ENCODE measurements around the gene CNTNAP5.

The CNTNAP5 gene

DNA sequence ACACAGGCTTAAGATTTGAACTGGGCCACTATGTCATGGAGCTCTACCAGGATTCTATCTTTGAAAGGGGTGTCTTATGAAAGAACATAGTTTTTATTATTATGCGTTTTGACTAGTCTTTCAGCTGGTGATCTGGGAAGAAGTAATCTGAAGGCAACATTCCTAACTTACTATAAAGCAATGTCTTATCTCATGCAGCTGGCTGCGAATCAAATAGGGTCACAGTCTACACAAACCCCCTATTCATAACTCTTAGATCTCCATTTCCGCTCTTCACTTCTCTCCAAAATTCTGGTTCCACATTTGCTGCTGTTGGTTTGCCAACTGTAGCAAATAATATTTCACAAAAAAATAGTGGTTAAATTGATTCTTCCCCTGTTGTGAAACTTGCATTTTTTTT is 813.3 kb downstream of the CNTNAP5 start:
- no peak for DNase-seq (ENCODE audit: low read depth)
- TF ChIP-seq, protein P1, sequence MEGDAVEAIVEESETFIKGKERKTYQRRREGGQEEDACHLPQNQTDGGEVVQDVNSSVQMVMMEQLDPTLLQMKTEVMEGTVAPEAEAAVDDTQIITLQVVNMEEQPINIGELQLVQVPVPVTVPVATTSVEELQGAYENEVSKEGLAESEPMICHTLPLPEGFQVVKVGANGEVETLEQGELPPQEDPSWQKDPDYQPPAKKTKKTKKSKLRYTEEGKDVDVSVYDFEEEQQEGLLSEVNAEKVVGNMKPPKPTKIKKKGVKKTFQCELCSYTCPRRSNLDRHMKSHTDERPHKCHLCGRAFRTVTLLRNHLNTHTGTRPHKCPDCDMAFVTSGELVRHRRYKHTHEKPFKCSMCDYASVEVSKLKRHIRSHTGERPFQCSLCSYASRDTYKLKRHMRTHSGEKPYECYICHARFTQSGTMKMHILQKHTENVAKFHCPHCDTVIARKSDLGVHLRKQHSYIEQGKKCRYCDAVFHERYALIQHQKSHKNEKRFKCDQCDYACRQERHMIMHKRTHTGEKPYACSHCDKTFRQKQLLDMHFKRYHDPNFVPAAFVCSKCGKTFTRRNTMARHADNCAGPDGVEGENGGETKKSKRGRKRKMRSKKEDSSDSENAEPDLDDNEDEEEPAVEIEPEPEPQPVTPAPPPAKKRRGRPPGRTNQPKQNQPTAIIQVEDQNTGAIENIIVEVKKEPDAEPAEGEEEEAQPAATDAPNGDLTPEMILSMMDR (conservative IDR thresholded peaks at IDR 0.05; ENCODE audit: low read depth, low read length) = no peak
- no peak overlapping the region for H3K4me3 ChIP-seq (ENCODE audit: low read depth, low read length)

DNA sequence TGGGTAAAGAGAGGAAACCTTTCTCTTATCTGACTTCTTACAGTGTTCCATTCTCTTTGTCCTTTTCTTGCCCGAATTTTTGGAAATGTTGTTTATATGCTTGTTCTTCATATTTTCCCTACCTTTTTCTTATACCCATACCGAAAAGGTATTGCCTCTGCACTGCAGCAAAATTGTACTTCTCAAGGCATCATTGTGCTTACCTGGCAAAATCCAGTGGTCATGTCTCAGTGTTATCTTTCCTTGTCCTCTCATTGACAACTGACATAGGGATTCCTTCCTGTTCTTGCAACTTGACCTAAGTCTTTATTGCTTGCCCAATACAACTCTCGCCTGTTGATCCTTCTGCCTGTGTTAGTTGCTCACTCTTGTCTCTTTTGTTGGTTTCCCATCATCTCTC is 842.2 kb downstream of the CNTNAP5 start:
- no peak for DNase-seq (ENCODE audit: low read depth)
- TF ChIP-seq, protein P1 (conservative IDR thresholded peaks at IDR 0.05; ENCODE audit: low read depth, low read length) = no peak
- H3K4me3 ChIP-seq (ENCODE audit: low read depth, low read length) = no peak overlapping the region

DNA sequence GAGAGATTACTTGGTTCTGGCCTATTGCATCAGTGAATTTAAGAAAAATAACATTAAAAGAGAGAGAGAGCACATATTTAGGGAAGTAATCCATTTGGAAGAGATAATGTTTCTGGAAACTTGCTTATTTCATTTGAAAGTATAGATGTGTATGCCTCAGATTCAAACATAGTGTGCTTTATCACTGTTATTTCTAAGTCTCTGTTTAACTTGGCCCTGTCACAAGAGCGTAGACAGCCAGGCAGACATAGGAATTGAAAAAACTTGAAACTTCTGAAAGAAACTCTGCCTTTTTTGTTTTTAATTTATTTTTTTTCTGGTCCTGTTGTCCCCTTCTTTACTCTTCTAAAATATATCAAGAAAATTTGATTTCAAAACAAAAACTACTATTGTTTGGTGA is 849.1 kb downstream of the CNTNAP5 start:
- no peak for DNase-seq (ENCODE audit: low read depth)
- TF ChIP-seq, protein P1 (conservative IDR thresholded peaks at IDR 0.05; ENCODE audit: low read depth, low read length) = no peak
- no peak overlapping the region for H3K4me3 ChIP-seq (ENCODE audit: low read depth, low read length)

DNA sequence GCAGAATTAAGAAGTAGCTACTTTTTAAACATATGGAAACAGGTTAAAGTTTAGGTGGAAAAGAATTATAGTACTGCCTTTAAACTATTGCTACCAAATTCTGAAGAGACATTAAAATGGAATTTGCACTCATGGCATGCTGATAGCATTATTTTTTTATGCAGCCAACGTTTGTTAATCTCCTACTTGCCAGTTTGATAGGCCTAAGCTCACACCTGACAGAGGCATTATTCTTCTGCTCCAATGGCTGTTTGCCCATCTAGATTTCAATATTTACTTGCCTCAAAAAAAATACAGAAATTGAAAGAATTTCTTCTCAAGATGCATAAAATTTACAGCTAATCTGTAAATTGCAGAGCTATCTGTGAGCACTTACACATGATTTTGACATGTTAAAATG is 849.6 kb downstream of the CNTNAP5 start:
- no peak for DNase-seq (ENCODE audit: low read depth)
- TF ChIP-seq, protein P1 (conservative IDR thresholded peaks at IDR 0.05; ENCODE audit: low read depth, low read length) = no peak
- no peak overlapping the region for H3K4me3 ChIP-seq (ENCODE audit: low read depth, low read length)

DNA sequence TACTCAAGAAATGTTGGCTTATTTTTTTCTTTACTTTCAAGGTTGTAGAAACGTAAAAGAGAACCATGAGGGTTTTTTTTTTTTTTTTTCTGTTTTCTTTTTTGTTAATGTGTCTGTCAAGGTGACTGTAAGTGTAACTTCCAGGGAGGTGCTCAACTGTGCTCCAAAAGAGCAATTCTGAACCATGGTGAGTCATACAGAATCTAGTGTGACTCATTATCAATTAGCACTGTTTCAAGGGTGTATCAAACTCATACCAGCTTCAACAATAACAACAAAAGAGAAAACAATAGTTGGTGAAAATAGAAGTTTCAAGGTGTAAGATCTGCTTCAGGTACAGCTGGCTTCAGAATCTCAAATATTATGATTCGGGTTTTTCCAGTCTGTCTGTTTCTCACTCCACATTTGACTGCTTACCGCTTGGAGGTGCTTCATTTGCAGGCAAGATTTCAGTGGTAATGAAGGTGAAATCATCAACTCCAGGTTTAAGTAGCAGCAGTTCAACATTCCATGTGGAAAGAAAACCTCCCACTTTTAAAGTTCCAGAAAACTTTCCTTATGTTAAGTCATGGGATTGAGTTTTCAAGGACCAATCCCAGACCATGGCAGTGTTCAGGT is 850.6 kb downstream of the CNTNAP5 start:
- TF ChIP-seq, protein P1 (conservative IDR thresholded peaks at IDR 0.05; ENCODE audit: low read depth, low read length) = no peak
- no peak for DNase-seq (ENCODE audit: low read depth)
- no peak overlapping the region for H3K4me3 ChIP-seq (ENCODE audit: low read depth, low read length)

DNA sequence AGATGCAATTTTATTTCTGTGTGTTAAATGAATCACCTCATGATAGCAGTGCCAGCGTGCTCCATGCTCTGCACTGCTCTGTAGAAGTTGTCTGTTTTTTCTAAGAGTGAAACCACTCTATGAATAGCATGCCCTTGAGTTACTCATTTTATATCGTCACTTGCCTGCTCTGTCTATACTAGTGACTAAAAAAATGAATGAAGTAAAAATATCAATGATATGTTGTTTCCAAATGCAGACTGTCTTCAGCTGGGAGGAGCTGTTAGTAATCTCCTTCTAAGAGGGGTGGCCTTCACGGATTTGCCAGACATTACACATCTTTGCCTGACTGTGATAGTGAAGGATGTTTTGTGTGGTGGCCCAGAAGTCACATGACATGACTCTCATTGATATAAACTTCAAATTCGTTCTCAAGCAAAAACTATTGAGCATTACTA is 852.1 kb downstream of the CNTNAP5 start:
- peak; percentile 8 for DNase-seq (ENCODE audit: low read depth)
- no peak overlapping the region for H3K4me3 ChIP-seq (ENCODE audit: low read depth, low read length)
- TF ChIP-seq, protein P1 (conservative IDR thresholded peaks at IDR 0.05; ENCODE audit: low read depth, low read length) = no peak

DNA sequence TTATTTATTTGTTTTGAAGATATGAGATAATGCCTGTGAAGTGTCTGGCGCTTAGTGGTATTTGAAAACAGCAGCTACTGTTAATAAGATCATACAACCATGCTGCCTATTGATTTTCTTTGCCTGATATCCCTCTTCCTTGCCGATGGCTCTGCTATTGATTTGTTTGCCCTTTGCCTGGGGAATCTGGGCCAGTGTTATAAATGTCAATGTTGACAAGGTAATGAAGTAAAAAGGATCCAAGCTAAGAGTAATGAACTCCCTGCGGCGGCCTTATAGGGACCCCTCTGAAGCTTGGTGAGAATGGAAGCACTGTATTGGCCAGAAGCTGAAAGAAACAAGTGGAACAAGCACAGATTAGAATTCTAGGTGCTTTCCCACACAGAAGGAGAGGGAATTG is 854.6 kb downstream of the CNTNAP5 start:
- TF ChIP-seq, protein P1 (conservative IDR thresholded peaks at IDR 0.05; ENCODE audit: low read depth, low read length) = no peak
- DNase-seq (ENCODE audit: low read depth) = no peak
- H3K4me3 ChIP-seq (ENCODE audit: low read depth, low read length) = no peak overlapping the region
